CD14-positive monocyte (primary cell): Measurements from ENCODE around the gene CLDN1. TPM values are rescaled to one million over a fixed set of nuclear protein-coding genes. Genes with fewer than 3 reads are reported as not detected.
"Not testable (repeated sequence)": the region's sequence is repeated elsewhere in the genome, so short reads cannot be mapped to it uniquely, and the experiment has no call there.

Source experiments
- DNase-seq, 3 donors: peaks; one replicate each; pipeline ENCODE4 v3.0.0-alpha.2; 2011 to 2022
- H2AFZ ChIP-seq: 2 replicates; pipeline ENCODE4 v1.6.0; 2012; ENCODE audit warnings: mild to moderate bottlenecking, low read depth, low read length, inconsistent platforms; ENCODE audit not compliant: insufficient read depth, poor library complexity, severe bottlenecking
- H3K27ac ChIP-seq, 2 donors: 1 replicate in 1 of 2; 2 replicates in 1 of 2; pipeline ENCODE4 v1.5.1; 2012 to 2013; ENCODE audit warnings: low read length in 2 of 2, control low read depth in 1 of 2, inconsistent platforms in 1 of 2, low read depth in 1 of 2, mild to moderate bottlenecking in 1 of 2
- H3K27me3 ChIP-seq, 2 donors: one replicate each; pipeline versions ENCODE4 v1.6.0 to v1.6.1; 2011 to 2013; ENCODE audit warnings: low read length in 2 of 2; ENCODE audit not compliant: control insufficient read depth in 2 of 2, insufficient read depth in 2 of 2
- H3K36me3 ChIP-seq, 2 donors: replicated peaks in 1 of 2; 1 replicate in 1 of 2; 2 replicates in 1 of 2; pipeline versions ENCODE4 v1.5.1 to v1.6.1; 2012 to 2013; ENCODE audit warnings: low read length in 2 of 2, control low read depth in 1 of 2, inconsistent platforms in 1 of 2, mild to moderate bottlenecking in 1 of 2; ENCODE audit not compliant: insufficient read depth in 2 of 2, control insufficient read depth in 1 of 2
- H3K4me1 ChIP-seq, 2 donors: 1 replicate in 1 of 2; 2 replicates in 1 of 2; pipeline versions ENCODE4 v1.5.1 to v1.6.1; 2012 to 2013; ENCODE audit warnings: low read length in 2 of 2, control low read depth in 1 of 2, inconsistent platforms in 1 of 2, mild to moderate bottlenecking in 1 of 2, moderate library complexity in 1 of 2; ENCODE audit not compliant: insufficient read depth in 2 of 2, control insufficient read depth in 1 of 2
- H3K4me2 ChIP-seq: replicated peaks from 2 replicates; pipeline ENCODE3; 2012; ENCODE audit warnings: low read length, moderate library complexity, mild to moderate bottlenecking; ENCODE audit not compliant: poor library complexity, severe bottlenecking; ENCODE audit errors: extremely low read depth
- H3K4me3 ChIP-seq, 3 experiments: fragments of 200-600 bp in 1 of 3; sonication (generic) in 1 of 3; replicated peaks in 1 of 3; 1 replicate in 2 of 3; 2 replicates in 1 of 3; pipeline ENCODE4 v1.5.1; 2011 to 2013; ENCODE audit warnings: low read length in 3 of 3, mild to moderate bottlenecking in 3 of 3, control low read depth in 2 of 3, low read depth in 2 of 3, inconsistent platforms in 1 of 3, moderate library complexity in 1 of 3
- H3K79me2 ChIP-seq: 2 replicates; pipeline ENCODE4 v1.6.0; 2012; ENCODE audit warnings: mild to moderate bottlenecking, control low read depth, inconsistent platforms, low read length, moderate library complexity; ENCODE audit not compliant: insufficient read depth
- H3K9ac ChIP-seq: 2 replicates; pipeline ENCODE4 v1.6.0; 2017; ENCODE audit warnings: low read length, mild to moderate bottlenecking; ENCODE audit not compliant: insufficient read depth, poor library complexity, severe bottlenecking
- H3K9me3 ChIP-seq, 2 donors: replicated peaks in 1 of 2; 1 replicate in 1 of 2; 2 replicates in 1 of 2; pipeline versions ENCODE4 v1.5.1 to v1.6.1; 2012 to 2013; ENCODE audit warnings: low read length in 2 of 2, control low read depth in 1 of 2; ENCODE audit not compliant: control insufficient read depth in 1 of 2, insufficient read depth in 1 of 2
- H4K20me1 ChIP-seq: 2 replicates; pipeline ENCODE4 v1.6.0; 2012; ENCODE audit warnings: mild to moderate bottlenecking, low read length, control low read depth, moderate library complexity; ENCODE audit not compliant: insufficient read depth
- H3K27ac Mint-ChIP-seq, 7 donors: one replicate each; pipeline ENCODE4 v1.8.0; 2020; ENCODE audit warnings: mild to moderate bottlenecking in 7 of 7, mixed read lengths in 7 of 7, moderate library complexity in 6 of 7, inconsistent platforms in 2 of 7
- H3K27me3 Mint-ChIP-seq, 3 donors: one replicate each; pipeline ENCODE4 v1.8.0; 2021 to 2022; ENCODE audit warnings: low read depth in 3 of 3, mild to moderate bottlenecking in 3 of 3, mixed read lengths in 3 of 3, moderate library complexity in 3 of 3, inconsistent platforms in 1 of 3
- H3K36me3 Mint-ChIP-seq, 2 donors: one replicate each; pipeline ENCODE4 v1.8.0; 2020; ENCODE audit warnings: mixed read lengths in 2 of 2, inconsistent platforms in 1 of 2, mild to moderate bottlenecking in 1 of 2
- H3K4me1 Mint-ChIP-seq: one replicate; pipeline ENCODE4 v1.8.0; 2020; ENCODE audit warnings: mild to moderate bottlenecking, mixed read lengths
- H3K4me3 Mint-ChIP-seq, 2 donors: one replicate each; pipeline ENCODE4 v1.8.0; 2020; ENCODE audit warnings: mild to moderate bottlenecking in 2 of 2, mixed read lengths in 2 of 2, moderate library complexity in 1 of 2
- H3K9me3 Mint-ChIP-seq, 7 donors: one replicate each; pipeline ENCODE4 v1.8.0; 2020 to 2022; ENCODE audit warnings: mixed read lengths in 7 of 7, mild to moderate bottlenecking in 6 of 7, moderate library complexity in 6 of 7, inconsistent platforms in 2 of 7
- WGBS: methylation state at CpG from one replicate; pipeline ENCODE4 v1.1.5; 2013; ENCODE audit warnings: missing lambda C conversion rate; ENCODE audit not compliant: insufficient coverage; 5-methylcytosine and 5-hydroxymethylcytosine counted together
- intact Hi-C, 2 donors: fragments of 100-400 bp; cut with micrococcal nuclease; formaldehyde crosslinking; loops; one replicate each; pipeline versions ENCODE4 v1.15.0 to v1.15.1; 2023
- polyA plus RNA-seq, 3 donors: library from polyadenylated mRNA; depleted of rRNA in 1 of 3; unstranded in 2 of 3; stranded (reverse) in 1 of 3; fragments of 300-500 nt in 2 of 3; fragments of >200 nt in 1 of 3; fragmentation: Illumina TruSeq in 2 of 3; gene quantifications; 1 replicate in 2 of 3; 2 replicates in 1 of 3; pipeline ENCODE4 v1.2.3, GENCODE V29; 2012 to 2021
- TF ChIP-seq, protein P1 (sequence below): fragments of 200-600 bp; IDR thresholded peaks from one replicate; pipeline ENCODE4 v1.8.0; 2022; ENCODE audit warnings: antibody characterized with exemption, mild to moderate bottlenecking

Gene CLDN1
- polyA plus RNA-seq, 3 donors = not detected

DNA sequence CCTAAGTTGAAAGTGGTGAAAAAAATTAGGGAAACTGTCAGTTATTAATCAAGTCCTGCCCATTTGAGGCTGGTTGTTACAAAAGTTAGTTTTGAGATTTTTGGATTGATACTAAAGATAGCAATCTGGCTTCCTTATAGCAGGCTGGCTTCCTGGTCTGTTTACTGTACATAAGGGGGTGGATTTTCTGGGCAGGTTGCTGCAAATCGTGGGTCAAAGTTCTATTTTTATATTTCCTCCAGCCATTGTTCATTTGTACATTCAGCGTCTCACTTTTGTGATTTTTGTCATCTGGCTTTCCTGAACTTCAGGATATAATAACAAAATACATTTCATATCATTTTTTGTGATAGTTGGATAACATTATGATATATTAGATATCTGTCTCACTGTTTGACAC lies 49.5 kb downstream of the CLDN1 start:
- H3K27me3 ChIP-seq = no peaks in the 10 kb centered on the region
- no peak for DNase-seq
- H3K4me3 ChIP-seq = no peak overlapping the region
- H4K20me1 ChIP-seq = no peaks in the 10 kb centered on the region
- H2AFZ ChIP-seq = no peak overlapping the region
- no peaks in the 10 kb centered on the region for H3K9me3 ChIP-seq
- intact Hi-C loops = no loop called here
- H3K27me3 Mint-ChIP-seq = peaks cover 0 to 3% (median 1%) of the 10 kb centered on the region in 3 donors
- H3K4me3 Mint-ChIP-seq = no peak overlapping the region
- no peak overlapping the region for H3K4me2 ChIP-seq
- H3K4me1 ChIP-seq = no peaks in the 10 kb centered on the region
- no peaks in the 10 kb centered on the region for H3K36me3 Mint-ChIP-seq
- H3K79me2 ChIP-seq = no peaks in the 10 kb centered on the region
- no peak overlapping the region for H3K9ac ChIP-seq
- TF ChIP-seq, protein P1, sequence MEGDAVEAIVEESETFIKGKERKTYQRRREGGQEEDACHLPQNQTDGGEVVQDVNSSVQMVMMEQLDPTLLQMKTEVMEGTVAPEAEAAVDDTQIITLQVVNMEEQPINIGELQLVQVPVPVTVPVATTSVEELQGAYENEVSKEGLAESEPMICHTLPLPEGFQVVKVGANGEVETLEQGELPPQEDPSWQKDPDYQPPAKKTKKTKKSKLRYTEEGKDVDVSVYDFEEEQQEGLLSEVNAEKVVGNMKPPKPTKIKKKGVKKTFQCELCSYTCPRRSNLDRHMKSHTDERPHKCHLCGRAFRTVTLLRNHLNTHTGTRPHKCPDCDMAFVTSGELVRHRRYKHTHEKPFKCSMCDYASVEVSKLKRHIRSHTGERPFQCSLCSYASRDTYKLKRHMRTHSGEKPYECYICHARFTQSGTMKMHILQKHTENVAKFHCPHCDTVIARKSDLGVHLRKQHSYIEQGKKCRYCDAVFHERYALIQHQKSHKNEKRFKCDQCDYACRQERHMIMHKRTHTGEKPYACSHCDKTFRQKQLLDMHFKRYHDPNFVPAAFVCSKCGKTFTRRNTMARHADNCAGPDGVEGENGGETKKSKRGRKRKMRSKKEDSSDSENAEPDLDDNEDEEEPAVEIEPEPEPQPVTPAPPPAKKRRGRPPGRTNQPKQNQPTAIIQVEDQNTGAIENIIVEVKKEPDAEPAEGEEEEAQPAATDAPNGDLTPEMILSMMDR = no peak
- H3K36me3 ChIP-seq = no peaks in the 10 kb centered on the region
- H3K9me3 Mint-ChIP-seq = peaks cover 0 to 3% (median 0%) of the 10 kb centered on the region in 7 donors
- no peak overlapping the region for H3K27ac ChIP-seq
- no peak overlapping the region for H3K27ac Mint-ChIP-seq
- no peaks in the 10 kb centered on the region for H3K4me1 Mint-ChIP-seq
- no CpG with 5 or more reads among the region's 2 CpGs for WGBS

DNA sequence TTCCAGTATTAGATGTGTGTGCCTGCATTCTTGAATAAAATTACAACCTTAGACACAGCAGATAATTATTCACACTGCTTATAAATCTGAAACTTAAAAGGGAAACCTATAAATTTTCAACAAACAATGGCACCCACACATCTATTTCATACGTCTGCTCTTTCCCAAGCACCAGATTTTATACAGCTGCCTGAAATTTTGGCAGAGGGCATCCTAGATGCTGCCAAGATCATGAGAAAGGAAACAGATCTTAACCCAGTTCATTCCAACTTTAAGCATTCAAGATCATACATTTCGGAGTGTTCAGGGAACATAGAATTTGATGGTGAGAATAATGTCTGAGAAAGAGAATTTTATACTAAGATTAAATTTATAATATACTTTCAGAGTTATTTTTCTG lies 53.1 kb downstream of the CLDN1 start:
- no peak overlapping the region for H2AFZ ChIP-seq
- H3K36me3 Mint-ChIP-seq = no peaks in the 10 kb centered on the region
- H4K20me1 ChIP-seq = no peaks in the 10 kb centered on the region
- TF ChIP-seq, protein P1 = no peak
- H3K4me1 ChIP-seq = no peaks in the 10 kb centered on the region
- no peak overlapping the region for H3K4me3 Mint-ChIP-seq
- DNase-seq = no peak
- H3K27ac Mint-ChIP-seq = no peak overlapping the region
- H3K9ac ChIP-seq = no peak overlapping the region
- H3K36me3 ChIP-seq = no peaks in the 10 kb centered on the region
- peaks cover 0 to 3% (median 0%) of the 10 kb centered on the region in 3 donors for H3K27me3 Mint-ChIP-seq
- intact Hi-C loops = no loop called here
- peaks cover 0 to 3% (median 0%) of the 10 kb centered on the region in 7 donors for H3K9me3 Mint-ChIP-seq
- WGBS = 100% methylated on average over 1 of the region's 2 CpGs
- H3K27ac ChIP-seq = no peak overlapping the region
- H3K9me3 ChIP-seq = no peaks in the 10 kb centered on the region
- no peak overlapping the region for H3K4me3 ChIP-seq
- H3K4me1 Mint-ChIP-seq = no peaks in the 10 kb centered on the region
- H3K4me2 ChIP-seq = no peak overlapping the region
- no peaks in the 10 kb centered on the region for H3K27me3 ChIP-seq
- no peaks in the 10 kb centered on the region for H3K79me2 ChIP-seq

- intact Hi-C loops, H3K9me3 Mint-ChIP-seq, H3K27ac Mint-ChIP-seq, H3K4me3 Mint-ChIP-seq, H3K27me3 ChIP-seq, H3K4me1 Mint-ChIP-seq, H3K36me3 Mint-ChIP-seq, H3K9me3 ChIP-seq, H2AFZ ChIP-seq, DNase-seq, H3K9ac ChIP-seq, H3K27ac ChIP-seq, H3K36me3 ChIP-seq, H4K20me1 ChIP-seq, H3K4me3 ChIP-seq, H3K79me2 ChIP-seq, H3K4me1 ChIP-seq, H3K4me2 ChIP-seq, H3K27me3 Mint-ChIP-seq: not testable (repeated sequence)
- no CpG with 5 or more reads among the region's 7 CpGs for WGBS
These were observed 54.8 kb downstream of the CLDN1 start for GRCh38 chr3:190267464-190267863.
